ENCODE measurements around the gene JCHAIN.
"Not testable (repeated sequence)": the region's sequence is repeated elsewhere in the genome, so short reads cannot be mapped to it uniquely, and the experiment has no call there.

Gene JCHAIN

DNA sequence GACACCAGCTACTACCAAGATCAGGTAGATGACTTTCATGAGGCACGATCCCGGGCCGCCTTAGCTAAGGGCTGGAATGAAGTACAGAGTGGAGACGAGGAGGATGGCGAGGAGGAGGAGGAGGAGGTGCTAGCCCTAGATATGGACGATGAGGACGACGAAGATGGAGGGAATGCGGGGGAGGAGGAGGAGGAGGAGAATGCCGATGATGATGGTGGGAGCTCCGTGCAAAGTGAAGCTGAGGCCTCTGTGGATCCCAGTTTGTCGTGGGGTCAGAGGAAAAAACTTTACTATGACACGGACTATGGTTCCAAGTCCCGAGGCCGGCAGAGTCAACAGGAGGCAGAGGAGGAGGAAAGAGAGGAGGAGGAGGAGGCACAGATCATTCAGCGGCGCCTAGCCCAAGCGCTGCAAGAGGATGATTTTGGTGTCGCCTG is 22.5 kb upstream of the JCHAIN start:
- peak in 1 of 2 donors; percentile 17 for DNase-seq (ENCODE audit: low read depth in 2 of 2)
- TF ChIP-seq, protein P1, sequence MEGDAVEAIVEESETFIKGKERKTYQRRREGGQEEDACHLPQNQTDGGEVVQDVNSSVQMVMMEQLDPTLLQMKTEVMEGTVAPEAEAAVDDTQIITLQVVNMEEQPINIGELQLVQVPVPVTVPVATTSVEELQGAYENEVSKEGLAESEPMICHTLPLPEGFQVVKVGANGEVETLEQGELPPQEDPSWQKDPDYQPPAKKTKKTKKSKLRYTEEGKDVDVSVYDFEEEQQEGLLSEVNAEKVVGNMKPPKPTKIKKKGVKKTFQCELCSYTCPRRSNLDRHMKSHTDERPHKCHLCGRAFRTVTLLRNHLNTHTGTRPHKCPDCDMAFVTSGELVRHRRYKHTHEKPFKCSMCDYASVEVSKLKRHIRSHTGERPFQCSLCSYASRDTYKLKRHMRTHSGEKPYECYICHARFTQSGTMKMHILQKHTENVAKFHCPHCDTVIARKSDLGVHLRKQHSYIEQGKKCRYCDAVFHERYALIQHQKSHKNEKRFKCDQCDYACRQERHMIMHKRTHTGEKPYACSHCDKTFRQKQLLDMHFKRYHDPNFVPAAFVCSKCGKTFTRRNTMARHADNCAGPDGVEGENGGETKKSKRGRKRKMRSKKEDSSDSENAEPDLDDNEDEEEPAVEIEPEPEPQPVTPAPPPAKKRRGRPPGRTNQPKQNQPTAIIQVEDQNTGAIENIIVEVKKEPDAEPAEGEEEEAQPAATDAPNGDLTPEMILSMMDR (IDR thresholded peaks at IDR 0.05; ENCODE audit: low read depth, low read length): no peak

DNA sequence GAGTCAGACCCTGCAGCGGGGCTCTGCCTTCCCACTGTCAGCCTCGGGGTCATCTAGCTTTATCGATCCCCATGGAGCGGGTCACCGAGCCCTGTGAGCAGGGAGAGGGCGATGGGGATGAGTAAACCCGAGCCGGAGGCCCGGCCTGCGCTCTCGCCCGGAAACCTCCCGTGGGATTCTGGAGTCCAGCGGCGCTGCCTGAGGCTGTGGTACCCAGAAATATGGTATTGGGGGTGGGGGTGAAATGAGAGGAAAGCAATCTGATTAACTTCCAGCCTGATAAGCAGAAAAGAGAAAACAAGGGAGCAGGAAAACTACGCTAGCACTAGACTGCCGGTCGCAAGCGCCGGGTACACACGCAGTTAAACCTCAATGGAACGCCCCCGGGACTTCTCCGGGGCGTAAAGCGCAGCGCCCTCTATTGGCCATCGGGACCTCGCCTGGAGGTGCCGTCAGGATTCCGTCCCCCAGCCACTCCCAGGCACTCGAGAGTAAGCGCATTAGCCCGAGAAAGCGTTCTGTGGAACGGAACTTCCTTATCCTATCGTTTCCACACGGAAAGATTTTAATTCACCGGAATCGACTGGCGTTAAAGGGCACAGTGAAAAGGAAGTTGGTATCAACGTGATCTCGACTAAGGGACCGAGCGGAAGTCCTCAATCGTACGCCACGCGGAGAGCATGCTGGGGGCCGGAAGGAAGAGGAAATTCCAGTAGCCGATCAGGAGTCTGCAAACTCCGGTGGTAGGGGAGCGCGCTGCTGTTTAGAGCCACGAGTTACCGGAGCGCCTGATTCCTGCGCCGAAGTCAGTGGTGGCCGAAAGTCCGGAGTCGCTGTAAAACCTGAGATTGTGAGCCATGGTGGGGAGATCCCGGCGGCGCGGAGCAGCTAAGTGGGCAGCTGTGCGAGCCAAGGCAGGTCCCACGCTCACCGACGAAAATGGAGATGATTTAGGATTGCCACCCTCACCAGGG is 21.8 kb upstream of the JCHAIN start, which contains the start of gene UTP3:
UTP3 (plus strand) TSS at position 712 of the 974 bp plus-strand sequence; CDS start at position 858, 146 bp downstream.
- TF ChIP-seq, protein P1 (IDR thresholded peaks at IDR 0.05; ENCODE audit: low read depth, low read length): peak; percentile 94
- peak within 1 kb of the TSS; percentile 81 to 100 for H3K4me3 ChIP-seq (replicated peaks in 1 of 2; ENCODE audit: low read depth in 2 of 2, low read length in 2 of 2)
- peak; percentile 99 to 100 for DNase-seq (ENCODE audit: low read depth in 2 of 2)

More for the DNA sequence above, 22.5 kb upstream of the JCHAIN start:
- H3K4me3 ChIP-seq (replicated peaks in 1 of 2; ENCODE audit: low read depth in 2 of 2, low read length in 2 of 2): peak overlapping the region; percentile 81 to 100

DNA sequence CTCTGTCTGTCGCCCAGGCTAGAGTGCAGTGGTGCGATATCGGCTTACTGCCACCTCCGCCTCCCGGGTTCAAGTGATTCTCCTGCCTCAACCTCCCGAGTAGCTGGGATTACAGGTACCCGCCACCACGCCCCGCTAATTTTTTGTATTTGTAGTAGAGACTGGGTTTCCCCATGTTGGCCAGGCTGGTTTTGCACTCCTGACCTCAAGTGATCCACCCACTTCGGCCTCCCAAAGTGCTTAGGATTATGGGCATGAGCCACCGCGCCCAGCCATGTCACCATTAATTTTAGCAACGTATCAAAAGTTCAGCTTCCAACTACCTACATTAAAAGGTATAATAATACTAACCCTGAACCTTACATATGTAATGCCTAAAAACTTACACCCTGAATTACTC is 21.1 kb upstream of the JCHAIN start:
- H3K4me3 ChIP-seq (replicated peaks in 1 of 2; ENCODE audit: low read depth in 2 of 2, low read length in 2 of 2): peak overlapping the region; percentile 81 to 100
- no peak for DNase-seq (ENCODE audit: low read depth in 2 of 2)
- TF ChIP-seq, protein P1 (IDR thresholded peaks at IDR 0.05; ENCODE audit: low read depth, low read length): no peak

DNA sequence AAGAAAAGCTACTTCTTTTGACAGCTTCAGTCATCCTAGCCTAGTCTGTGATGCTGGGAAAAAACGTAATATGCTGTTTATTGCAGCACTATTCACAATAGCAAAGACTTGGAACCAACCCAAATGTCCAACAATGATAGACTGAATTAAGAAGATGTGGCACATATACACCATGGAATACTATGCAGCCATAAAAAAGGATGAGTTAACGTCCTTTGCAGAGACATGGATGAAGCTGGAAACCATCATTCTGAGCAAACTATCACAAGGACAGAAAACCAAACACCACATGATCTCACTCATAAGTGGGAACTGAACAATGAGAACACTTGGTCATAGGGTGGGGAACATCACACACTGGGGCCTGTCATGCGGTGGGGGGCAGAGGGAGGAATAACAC is 15.8 kb upstream of the JCHAIN start:
- not testable (repeated sequence) for DNase-seq (ENCODE audit: low read depth in 2 of 2); H3K4me3 ChIP-seq (replicated peaks in 1 of 2; ENCODE audit: low read depth in 2 of 2, low read length in 2 of 2)

DNA sequence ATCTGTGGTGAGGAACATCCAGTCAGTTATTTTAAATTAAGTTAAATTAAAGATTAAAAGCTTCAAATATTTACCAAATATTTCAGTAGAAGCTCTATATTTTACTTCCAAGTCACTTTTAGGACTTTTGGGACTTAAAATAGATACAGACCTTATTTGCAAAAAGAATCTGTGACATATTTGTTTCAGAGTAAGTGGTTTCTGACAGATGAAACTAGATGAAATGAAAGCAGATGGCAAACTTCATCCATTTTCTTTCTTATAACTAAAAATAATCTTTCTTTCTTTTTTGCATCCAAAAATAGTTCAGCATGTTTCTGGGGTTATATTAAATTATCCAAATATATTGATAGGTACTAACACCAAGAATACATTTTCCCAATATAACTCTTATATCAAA is 15.4 kb upstream of the JCHAIN start:
- TF ChIP-seq, protein P1 (IDR thresholded peaks at IDR 0.05; ENCODE audit: low read depth, low read length): no peak
- no peak overlapping the region for H3K4me3 ChIP-seq (replicated peaks in 1 of 2; ENCODE audit: low read depth in 2 of 2, low read length in 2 of 2)
- DNase-seq (ENCODE audit: low read depth in 2 of 2): no peak

DNA sequence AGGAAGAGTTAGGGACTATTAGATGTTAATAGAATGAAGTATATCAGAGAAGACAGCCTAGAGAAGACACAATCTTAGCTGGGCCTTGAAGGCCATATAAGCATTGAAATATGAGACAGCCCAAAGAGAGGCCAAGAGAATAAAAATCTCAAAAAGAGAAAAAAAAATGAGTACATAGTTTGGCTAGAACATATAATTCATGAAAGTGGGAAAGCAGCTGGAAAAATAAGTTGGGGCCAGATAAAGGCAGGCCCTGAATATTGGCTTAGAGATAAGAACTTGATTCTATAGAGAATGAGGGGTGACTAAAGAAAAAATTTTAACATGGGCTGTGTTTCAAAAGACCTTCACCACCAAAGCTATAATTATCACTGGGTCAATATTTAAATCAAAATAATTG is 14.6 kb upstream of the JCHAIN start:
- TF ChIP-seq, protein P1 (IDR thresholded peaks at IDR 0.05; ENCODE audit: low read depth, low read length): no peak
- no peak for DNase-seq (ENCODE audit: low read depth in 2 of 2)
- no peak overlapping the region for H3K4me3 ChIP-seq (replicated peaks in 1 of 2; ENCODE audit: low read depth in 2 of 2, low read length in 2 of 2)

DNA sequence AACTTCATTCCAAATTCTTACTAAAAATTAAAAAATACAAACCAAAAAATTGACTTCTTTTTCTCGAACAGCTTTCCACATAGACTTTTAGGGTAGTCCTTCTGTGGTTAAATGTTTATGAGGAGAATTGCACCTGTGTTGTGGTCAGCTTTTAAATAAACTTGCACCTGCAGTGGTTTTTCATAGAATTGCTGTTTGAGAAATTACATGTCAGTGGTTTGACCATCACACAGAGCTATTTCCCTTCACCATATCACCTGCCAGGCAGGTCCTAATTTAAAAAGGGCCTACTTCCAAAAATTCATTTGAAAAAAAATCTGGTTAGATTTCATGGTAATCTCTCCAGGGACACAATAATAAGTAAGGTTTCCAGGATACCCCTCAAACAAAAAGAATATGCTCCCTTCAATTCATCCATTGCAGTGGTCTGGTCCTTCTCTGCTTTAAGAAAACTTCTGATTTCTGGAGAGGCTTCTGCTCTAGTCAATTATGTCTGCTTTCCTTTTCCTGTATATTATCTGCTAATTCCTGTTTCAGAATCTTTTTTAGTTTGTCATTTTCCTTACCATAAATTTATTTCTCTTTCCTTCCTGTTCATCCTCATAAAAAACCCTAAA is 12.2 kb upstream of the JCHAIN start:
- DNase-seq (ENCODE audit: low read depth in 2 of 2): no peak
- TF ChIP-seq, protein P1 (IDR thresholded peaks at IDR 0.05; ENCODE audit: low read depth, low read length): no peak
- no peak overlapping the region for H3K4me3 ChIP-seq (replicated peaks in 1 of 2; ENCODE audit: low read depth in 2 of 2, low read length in 2 of 2)
